ENCODE data around the gene ELN.

DNA sequence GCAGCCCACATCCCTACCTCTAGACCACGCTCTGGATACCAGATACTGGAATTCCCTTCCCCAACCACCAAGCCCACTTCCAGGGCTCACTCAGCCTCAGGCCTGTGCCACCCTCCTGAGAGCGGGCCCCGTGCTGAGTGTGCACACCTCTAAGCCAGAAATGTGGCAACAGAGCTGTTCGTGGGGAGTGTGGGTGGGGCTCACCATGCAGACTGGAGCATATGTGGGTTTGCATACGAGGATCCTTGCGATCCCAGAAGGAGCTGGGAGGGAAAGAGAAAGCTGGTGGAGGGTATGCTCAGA lies 42.6 kb downstream of the ELN start:
- TF ChIP-seq, protein P1, sequence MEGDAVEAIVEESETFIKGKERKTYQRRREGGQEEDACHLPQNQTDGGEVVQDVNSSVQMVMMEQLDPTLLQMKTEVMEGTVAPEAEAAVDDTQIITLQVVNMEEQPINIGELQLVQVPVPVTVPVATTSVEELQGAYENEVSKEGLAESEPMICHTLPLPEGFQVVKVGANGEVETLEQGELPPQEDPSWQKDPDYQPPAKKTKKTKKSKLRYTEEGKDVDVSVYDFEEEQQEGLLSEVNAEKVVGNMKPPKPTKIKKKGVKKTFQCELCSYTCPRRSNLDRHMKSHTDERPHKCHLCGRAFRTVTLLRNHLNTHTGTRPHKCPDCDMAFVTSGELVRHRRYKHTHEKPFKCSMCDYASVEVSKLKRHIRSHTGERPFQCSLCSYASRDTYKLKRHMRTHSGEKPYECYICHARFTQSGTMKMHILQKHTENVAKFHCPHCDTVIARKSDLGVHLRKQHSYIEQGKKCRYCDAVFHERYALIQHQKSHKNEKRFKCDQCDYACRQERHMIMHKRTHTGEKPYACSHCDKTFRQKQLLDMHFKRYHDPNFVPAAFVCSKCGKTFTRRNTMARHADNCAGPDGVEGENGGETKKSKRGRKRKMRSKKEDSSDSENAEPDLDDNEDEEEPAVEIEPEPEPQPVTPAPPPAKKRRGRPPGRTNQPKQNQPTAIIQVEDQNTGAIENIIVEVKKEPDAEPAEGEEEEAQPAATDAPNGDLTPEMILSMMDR (IDR thresholded peaks at IDR 0.05) = no peak
- TF ChIP-seq EZH2 (IDR thresholded peaks at IDR 0.05; ENCODE audit: borderline replicate concordance, insufficient read depth, low read depth, low read length, poor library complexity, severe bottlenecking) = no peak
